ENCODE measurements around the gene NISCH.

DNA sequence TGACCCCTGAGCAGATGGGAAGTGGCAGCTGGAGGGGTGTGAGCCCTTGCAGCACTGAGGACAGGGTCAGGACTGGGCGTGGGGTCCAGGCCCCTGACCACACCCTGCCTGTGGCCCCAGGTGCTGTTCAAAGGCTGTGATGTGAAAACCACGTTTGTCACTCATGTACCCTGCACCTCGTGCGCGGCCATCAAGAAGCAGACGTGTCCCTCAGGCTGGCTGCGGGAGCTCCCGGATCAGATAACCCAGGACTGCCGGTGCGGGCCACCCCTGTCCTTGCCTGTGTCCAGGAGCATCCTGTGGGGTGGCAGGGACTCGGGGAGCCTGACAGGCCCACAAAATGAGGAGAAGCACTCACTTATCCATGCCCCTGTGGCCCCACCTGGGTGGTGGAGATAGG, 45.6 kb downstream of the NISCH start:
- TF ChIP-seq, protein P1, sequence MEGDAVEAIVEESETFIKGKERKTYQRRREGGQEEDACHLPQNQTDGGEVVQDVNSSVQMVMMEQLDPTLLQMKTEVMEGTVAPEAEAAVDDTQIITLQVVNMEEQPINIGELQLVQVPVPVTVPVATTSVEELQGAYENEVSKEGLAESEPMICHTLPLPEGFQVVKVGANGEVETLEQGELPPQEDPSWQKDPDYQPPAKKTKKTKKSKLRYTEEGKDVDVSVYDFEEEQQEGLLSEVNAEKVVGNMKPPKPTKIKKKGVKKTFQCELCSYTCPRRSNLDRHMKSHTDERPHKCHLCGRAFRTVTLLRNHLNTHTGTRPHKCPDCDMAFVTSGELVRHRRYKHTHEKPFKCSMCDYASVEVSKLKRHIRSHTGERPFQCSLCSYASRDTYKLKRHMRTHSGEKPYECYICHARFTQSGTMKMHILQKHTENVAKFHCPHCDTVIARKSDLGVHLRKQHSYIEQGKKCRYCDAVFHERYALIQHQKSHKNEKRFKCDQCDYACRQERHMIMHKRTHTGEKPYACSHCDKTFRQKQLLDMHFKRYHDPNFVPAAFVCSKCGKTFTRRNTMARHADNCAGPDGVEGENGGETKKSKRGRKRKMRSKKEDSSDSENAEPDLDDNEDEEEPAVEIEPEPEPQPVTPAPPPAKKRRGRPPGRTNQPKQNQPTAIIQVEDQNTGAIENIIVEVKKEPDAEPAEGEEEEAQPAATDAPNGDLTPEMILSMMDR (IDR thresholded peaks at IDR 0.05): no peak
- no peak for TF ChIP-seq POLR2A (IDR thresholded peaks at IDR 0.05)

All from right lobe of liver (tissue), 4 donors.